SK-N-MC (cell line): Measurements from ENCODE around the gene PCDH18.

Experiments
- EZH2 ChIP-seq: fragments of 200-600 bp; sonication (generic); IDR thresholded peaks from one replicate; pipeline ENCODE4 v1.6.1; 2017; ENCODE audit warnings: antibody characterized with exemption
- FOXP2 ChIP-seq: optimal IDR thresholded peaks from 2 replicates; pipeline ENCODE3; 2011; ENCODE audit warnings: mild to moderate bottlenecking, moderate library complexity; ENCODE audit not compliant: insufficient read depth; ENCODE audit errors: extremely low read length, control extremely low read depth

DNA sequence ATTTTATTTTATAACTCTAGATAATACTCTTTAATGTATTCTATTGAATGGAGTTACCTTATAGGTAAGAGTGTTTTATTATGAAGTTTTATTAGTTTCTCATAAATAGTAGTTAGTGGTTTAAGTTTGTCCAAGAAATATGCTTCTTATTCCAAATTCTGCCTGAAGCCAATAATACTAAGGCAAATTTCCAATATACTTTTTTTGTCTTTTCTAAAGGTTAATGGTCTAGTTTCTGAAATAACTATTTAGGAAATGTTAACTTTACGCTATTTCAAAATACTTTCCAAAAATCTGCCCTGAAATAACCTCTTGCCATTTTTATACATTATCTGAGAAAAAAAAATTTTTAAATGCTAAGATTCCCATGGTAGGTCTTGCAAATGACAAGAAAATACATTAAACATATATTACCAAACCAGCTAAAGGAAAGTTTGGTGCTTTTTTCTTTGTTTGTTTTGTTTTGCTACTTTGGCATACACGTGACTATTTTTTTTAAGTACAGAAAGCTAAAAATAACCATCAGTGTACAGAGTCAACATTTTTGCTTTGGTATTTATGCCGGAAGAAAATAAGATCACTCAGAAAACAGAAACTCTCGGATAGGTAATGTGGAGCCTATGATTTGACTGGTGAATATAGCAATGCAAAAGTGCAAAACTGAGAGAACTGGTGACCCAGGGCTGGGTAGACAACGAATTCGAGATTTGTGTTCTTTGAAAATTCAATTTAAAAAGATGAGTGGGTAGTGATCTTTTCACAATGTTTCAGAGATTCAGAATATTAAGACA lies 29.8 kb downstream of the PCDH18 start:
- no peak for TF ChIP-seq EZH2
- TF ChIP-seq FOXP2 = no peak
